ENCODE results near the gene YY1. TPM values are rescaled to one million over a fixed set of nuclear protein-coding genes. Genes with fewer than 3 reads are reported as not detected.
"Not testable (repeated sequence)": the region's sequence is repeated elsewhere in the genome, so short reads cannot be mapped to it uniquely, and the experiment has no call there.

Gene YY1
- total and polyA plus RNA-seq, 10 donors: 28.4 to 64.1 (median 56.9) TPM

- TF ChIP-seq POLR2A (IDR thresholded peaks at IDR 0.05): no peak
- TF ChIP-seq POLR2AphosphoS5 (IDR thresholded peaks at IDR 0.05): peak in 2 of 3 donors; percentile 5 to 19
- WGBS, 5 donors: 93 to 99% (median 95%) methylated on average over 7 of the region's 7 CpGs
- H3K27me3 ChIP-seq (replicated peaks in 1 of 7): no peaks in the 10 kb centered on the region
- peaks cover 0 to 51% (median 8%) of the 10 kb centered on the region in 6 donors for H3K36me3 ChIP-seq
- no peak overlapping the region for H3K4me3 ChIP-seq
- H3K9me3 ChIP-seq: no peaks in the 10 kb centered on the region
- H3K27ac ChIP-seq: no peak overlapping the region
- peaks cover 21 to 86% (median 40%) of the 10 kb centered on the region in 6 donors for H3K4me1 ChIP-seq
- no peak for DNase-seq
- intact Hi-C loops (cut with DNase I; ENCODE audit: low total_unique reads): loop anchor here (10.0 kb wide), 1 partner anchor 93 kb away; the partner anchor contains the start of gene WDR25
These were observed 43.1 kb downstream of the YY1 start for GRCh38 chr14:100282083-100282350.

GRCh38 chr14:100282766-100283419 lies 43.9 kb downstream of the YY1 start:
- TF ChIP-seq POLR2A (IDR thresholded peaks at IDR 0.05) (no peak), CTCF (IDR thresholded peaks at IDR 0.05 in 8 of 11, conservative IDR thresholded peaks at IDR 0.05 in 3 of 11) (no peak), POLR2AphosphoS5 (IDR thresholded peaks at IDR 0.05) (no peak)
- H3K36me3 ChIP-seq: peaks cover 0 to 42% (median under 1%) of the 10 kb centered on the region in 6 donors
- no peaks in the 10 kb centered on the region for H3K27me3 ChIP-seq (replicated peaks in 1 of 7)
- no peaks in the 10 kb centered on the region for H3K9me3 ChIP-seq
- no peak overlapping the region for H3K27ac ChIP-seq
- 84 to 95% (median 92%) methylated on average over 6 to 9 of the region's 9 CpGs for WGBS, 5 donors
- no peak for DNase-seq
- intact Hi-C loops (cut with DNase I; ENCODE audit: low total_unique reads): loop anchor here (10.0 kb wide), 1 partner anchor 92 kb away; the partner anchor contains the start of gene WDR25
- no peak overlapping the region for H3K4me3 ChIP-seq
- H3K4me1 ChIP-seq: peaks cover 21 to 77% (median 39%) of the 10 kb centered on the region in 6 donors

GRCh38 chr14:100283436-100283835 lies 44.5 kb downstream of the YY1 start:
- DNase-seq; H3K9me3 ChIP-seq; H3K4me3 ChIP-seq; H3K27me3 ChIP-seq (replicated peaks in 1 of 7); H3K27ac ChIP-seq: not testable (repeated sequence)
- 89 to 94% (median 91%) methylated on average over 9 of the region's 9 CpGs for WGBS, 5 donors
- H3K36me3 ChIP-seq: peaks cover 0 to 40% (median 0%) of the 10 kb centered on the region in 6 donors
- H3K4me1 ChIP-seq: peaks cover 17 to 71% (median 34%) of the 10 kb centered on the region in 6 donors
- intact Hi-C loops (cut with DNase I; ENCODE audit: low total_unique reads): loop anchor here (10.0 kb wide), 1 partner anchor 91 kb away; the partner anchor contains the start of gene WDR25

GRCh38 chr14:100283984-100284881 lies 45.3 kb downstream of the YY1 start:
- no peak for DNase-seq
- H3K4me1 ChIP-seq: peaks cover 9 to 67% (median 26%) of the 10 kb centered on the region in 6 donors
- no peaks in the 10 kb centered on the region for H3K9me3 ChIP-seq
- TF ChIP-seq POLR2AphosphoS5 (IDR thresholded peaks at IDR 0.05) (peak in 2 of 3 donors; percentile 24 to 46), CTCF (IDR thresholded peaks at IDR 0.05 in 8 of 11, conservative IDR thresholded peaks at IDR 0.05 in 3 of 11) (no peak), POLR2A (IDR thresholded peaks at IDR 0.05) (no peak)
- WGBS, 5 donors: 67 to 76% (median 70%) methylated on average over 26 of the region's 26 CpGs
- no peaks in the 10 kb centered on the region for H3K27me3 ChIP-seq (replicated peaks in 1 of 7)
- peak overlapping the region in 6 of 8 donors; percentile 66 to 91 (median 76) for H3K4me3 ChIP-seq
- H3K27ac ChIP-seq: peak overlapping the region in 5 of 8 donors; percentile 91 to 97 (median 94)
- H3K36me3 ChIP-seq: peaks cover 0 to 37% (median 0%) of the 10 kb centered on the region in 6 donors
- intact Hi-C loops (cut with DNase I; ENCODE audit: low total_unique reads): loop anchor here (10.0 kb wide), 1 partner anchor 91 kb away; the partner anchor contains the start of gene WDR25
